Measurements from ENCODE around the gene TFDP1.
"Not testable (repeated sequence)": the region's sequence is repeated elsewhere in the genome, so short reads cannot be mapped to it uniquely, and the experiment has no call there.

TFDP1 gene

GRCh38 chr13:113589251-113589960 is 4.9 kb downstream of the TFDP1 start:
- no peaks in the 10 kb centered on the region for H3K9me2 ChIP-seq (ENCODE audit: low read depth, low read length)
- no peak overlapping the region for H2AFZ ChIP-seq (ENCODE audit: low read length)
- H3K27ac ChIP-seq (ENCODE audit: low read depth, low read length, poor library complexity, severe bottlenecking), result no peak overlapping the region
- H3K79me2 ChIP-seq (ENCODE audit: insufficient read depth, low read length), result peaks cover 79% of the 10 kb centered on the region
- H3K36me3 ChIP-seq (ENCODE audit: insufficient read depth, low read length), result peaks cover 91% of the 10 kb centered on the region
- peaks cover 20% of the 10 kb centered on the region for H3K4me1 ChIP-seq (ENCODE audit: insufficient read depth, low read length, severe bottlenecking)
- no peaks in the 10 kb centered on the region for H3K27me3 ChIP-seq (ENCODE audit: insufficient read depth, low read length)
- peaks cover 25% of the 10 kb centered on the region for H3K9me3 ChIP-seq (ENCODE audit: low read length)
- H3K4me2 ChIP-seq (ENCODE audit: low read length), result no peak overlapping the region
- no peak overlapping the region for H3K9ac ChIP-seq (ENCODE audit: low read length)
- no peak overlapping the region for H3K4me3 ChIP-seq (ENCODE audit: low read depth, low read length, poor library complexity, severe bottlenecking)
- TF ChIP-seq EZH2 (IDR thresholded peaks at IDR 0.05; ENCODE audit: borderline replicate concordance, low read length), result no peak
- H3F3A ChIP-seq (ENCODE audit: insufficient read depth, low read length), result no peaks in the 10 kb centered on the region; the same call in 1 of the 2 replicates
- no peaks in the 10 kb centered on the region for H4K20me1 ChIP-seq (ENCODE audit: insufficient read depth, low read length)

- Histone ChIP-seq H3K9ac (ENCODE audit: low read length) (no peak overlapping the region), H4K20me1 (ENCODE audit: insufficient read depth, low read length) (no peaks in the 10 kb centered on the region), H2AFZ (ENCODE audit: low read length) (no peak overlapping the region), H3K9me2 (ENCODE audit: low read depth, low read length) (no peaks in the 10 kb centered on the region), H3K27ac (ENCODE audit: low read depth, low read length, poor library complexity, severe bottlenecking) (no peak overlapping the region), H3K27me3 (ENCODE audit: insufficient read depth, low read length) (no peaks in the 10 kb centered on the region), H3K4me1 (ENCODE audit: insufficient read depth, low read length, severe bottlenecking) (peaks cover 20% of the 10 kb centered on the region), H3K4me2 (ENCODE audit: low read length) (no peak overlapping the region), H3K79me2 (ENCODE audit: insufficient read depth, low read length) (peaks cover 84% of the 10 kb centered on the region), H3K4me3 (ENCODE audit: low read depth, low read length, poor library complexity, severe bottlenecking) (no peak overlapping the region), H3F3A (ENCODE audit: insufficient read depth, low read length) (no peaks in the 10 kb centered on the region; the same call in 1 of the 2 replicates), H3K36me3 (ENCODE audit: insufficient read depth, low read length) (peaks cover 97% of the 10 kb centered on the region), H3K9me3 (ENCODE audit: low read length) (peaks cover 30% of the 10 kb centered on the region)
- no peak for TF ChIP-seq EZH2 (IDR thresholded peaks at IDR 0.05; ENCODE audit: borderline replicate concordance, low read length)
- TF ChIP-seq CTCF (IDR thresholded peaks at IDR 0.05; ENCODE audit: low read length), result no peak
Measured at GRCh38 chr13:113589961-113590339, 5.4 kb downstream of the TFDP1 start.

GRCh38 chr13:113591750-113592149 is 7.2 kb downstream of the TFDP1 start:
- Histone ChIP-seq H3K27ac (ENCODE audit: low read depth, low read length, poor library complexity, severe bottlenecking) (no peak overlapping the region), H3K4me3 (ENCODE audit: low read depth, low read length, poor library complexity, severe bottlenecking) (no peak overlapping the region), H3K4me2 (ENCODE audit: low read length) (no peak overlapping the region), H3K9ac (ENCODE audit: low read length) (no peak overlapping the region), H3K9me3 (ENCODE audit: low read length) (peaks cover 44% of the 10 kb centered on the region), H3K79me2 (ENCODE audit: insufficient read depth, low read length) (peaks cover 84% of the 10 kb centered on the region), H3K4me1 (ENCODE audit: insufficient read depth, low read length, severe bottlenecking) (peaks cover 5% of the 10 kb centered on the region), H2AFZ (ENCODE audit: low read length) (no peak overlapping the region), H4K20me1 (ENCODE audit: insufficient read depth, low read length) (no peaks in the 10 kb centered on the region), H3F3A (ENCODE audit: insufficient read depth, low read length) (no peaks in the 10 kb centered on the region; the same call in 1 of the 2 replicates), H3K36me3 (ENCODE audit: insufficient read depth, low read length) (peaks cover 100% of the 10 kb centered on the region), H3K27me3 (ENCODE audit: insufficient read depth, low read length) (no peaks in the 10 kb centered on the region), H3K9me2 (ENCODE audit: low read depth, low read length) (no peaks in the 10 kb centered on the region)
- no peak for TF ChIP-seq CTCF (IDR thresholded peaks at IDR 0.05; ENCODE audit: low read length)
- no peak for TF ChIP-seq EZH2 (IDR thresholded peaks at IDR 0.05; ENCODE audit: borderline replicate concordance, low read length)

GRCh38 chr13:113592571-113592970 is 8.0 kb downstream of the TFDP1 start:
- no peaks in the 10 kb centered on the region for H4K20me1 ChIP-seq (ENCODE audit: insufficient read depth, low read length)
- H3K4me3 ChIP-seq (ENCODE audit: low read depth, low read length, poor library complexity, severe bottlenecking), result no peak overlapping the region
- no peaks in the 10 kb centered on the region for H3K4me1 ChIP-seq (ENCODE audit: insufficient read depth, low read length, severe bottlenecking)
- no peak overlapping the region for H3K9ac ChIP-seq (ENCODE audit: low read length)
- no peak for TF ChIP-seq EZH2 (IDR thresholded peaks at IDR 0.05; ENCODE audit: borderline replicate concordance, low read length)
- TF ChIP-seq CTCF (IDR thresholded peaks at IDR 0.05; ENCODE audit: low read length), result no peak
- no peak overlapping the region for H3K27ac ChIP-seq (ENCODE audit: low read depth, low read length, poor library complexity, severe bottlenecking)
- H3K4me2 ChIP-seq (ENCODE audit: low read length), result no peak overlapping the region
- no peaks in the 10 kb centered on the region for H3K9me2 ChIP-seq (ENCODE audit: low read depth, low read length)
- H3K36me3 ChIP-seq (ENCODE audit: insufficient read depth, low read length), result peaks cover 100% of the 10 kb centered on the region
- peaks cover 84% of the 10 kb centered on the region for H3K79me2 ChIP-seq (ENCODE audit: insufficient read depth, low read length)
- no peaks in the 10 kb centered on the region; the same call in 1 of the 2 replicates for H3F3A ChIP-seq (ENCODE audit: insufficient read depth, low read length)
- H3K27me3 ChIP-seq (ENCODE audit: insufficient read depth, low read length), result no peaks in the 10 kb centered on the region
- no peak overlapping the region for H2AFZ ChIP-seq (ENCODE audit: low read length)
- H3K9me3 ChIP-seq (ENCODE audit: low read length), result peaks cover 53% of the 10 kb centered on the region

GRCh38 chr13:113594066-113594821 is 9.7 kb downstream of the TFDP1 start:
- not testable (repeated sequence) for H3K4me1 ChIP-seq (ENCODE audit: insufficient read depth, low read length, severe bottlenecking); H3K4me2 ChIP-seq (ENCODE audit: low read length); H4K20me1 ChIP-seq (ENCODE audit: insufficient read depth, low read length); H3K27ac ChIP-seq (ENCODE audit: low read depth, low read length, poor library complexity, severe bottlenecking); H3F3A ChIP-seq (ENCODE audit: insufficient read depth, low read length); H3K4me3 ChIP-seq (ENCODE audit: low read depth, low read length, poor library complexity, severe bottlenecking); H3K9ac ChIP-seq (ENCODE audit: low read length); H3K27me3 ChIP-seq (ENCODE audit: insufficient read depth, low read length); H2AFZ ChIP-seq (ENCODE audit: low read length); H3K9me2 ChIP-seq (ENCODE audit: low read depth, low read length)
- peaks cover 83% of the 10 kb centered on the region for H3K79me2 ChIP-seq (ENCODE audit: insufficient read depth, low read length)
- peaks cover 100% of the 10 kb centered on the region for H3K36me3 ChIP-seq (ENCODE audit: insufficient read depth, low read length)
- peaks cover 67% of the 10 kb centered on the region for H3K9me3 ChIP-seq (ENCODE audit: low read length)
